ENCODE measurements around the gene EPAS1.

- TF ChIP-seq REST (IDR thresholded peaks at IDR 0.05; ENCODE audit: insufficient read depth in 1 of 2, low read depth in 2 of 2, low read length in 1 of 2) (no peak), POLR2AphosphoS5 (IDR thresholded peaks at IDR 0.05; ENCODE audit: low read depth, low read length) (no peak), CTCF (IDR thresholded peaks at IDR 0.05) (no peak), SIN3A (IDR thresholded peaks at IDR 0.05; ENCODE audit: borderline replicate concordance, insufficient read depth, low read depth, low read length) (no peak), TCF7L2 (IDR thresholded peaks at IDR 0.05; ENCODE audit: low read depth, low read length) (no peak)
These were observed 34.0 kb downstream of the EPAS1 start for GRCh38 chr2:46331109-46331766.

Measured in Panc1 (cell line).